ENCODE data around the gene CELA2A.
"Not testable (repeated sequence)": the region's sequence is repeated elsewhere in the genome, so short reads cannot be mapped to it uniquely, and the experiment has no call there.

Gene CELA2A

DNA sequence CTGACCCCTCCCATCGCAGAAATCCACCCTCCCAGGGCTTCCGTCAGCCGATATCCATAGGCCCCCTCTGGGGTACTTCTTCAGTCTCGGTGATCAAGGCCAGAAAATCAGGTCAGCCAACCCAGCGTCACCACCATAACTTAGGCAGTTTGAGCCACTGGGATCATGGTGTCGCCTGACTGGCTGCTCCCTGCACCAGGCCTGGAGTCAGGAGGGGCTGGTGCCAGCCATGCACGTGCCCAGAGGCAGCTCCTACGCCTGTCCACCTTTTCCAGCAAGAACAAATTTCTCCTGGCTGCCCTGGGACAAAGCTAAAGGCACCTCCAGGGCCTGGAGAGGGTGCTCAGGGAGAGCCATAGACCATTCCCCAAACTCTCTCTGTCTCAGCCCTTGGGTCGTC, 23.1 kb upstream of the CELA2A start:
- Histone ChIP-seq H3K4me1 (ENCODE audit: control insufficient read depth, insufficient read depth, low read length) (no peaks in the 10 kb centered on the region), H3K9me3 (ENCODE audit: control insufficient read depth, low read length) (no peaks in the 10 kb centered on the region), H3K36me3 (ENCODE audit: control insufficient read depth, insufficient read depth, low read length) (no peaks in the 10 kb centered on the region), H3K27me3 (ENCODE audit: control insufficient read depth, insufficient read depth, low read length, poor library complexity, severe bottlenecking) (no peaks in the 10 kb centered on the region), H3K4me3 (ENCODE audit: insufficient read depth, low read depth, low read length) (no peak overlapping the region), H3K27ac (ENCODE audit: insufficient read depth, low read depth, low read length, poor library complexity, severe bottlenecking) (no peak overlapping the region)
- WGBS, 2 experiments, result 75% methylated on average over 9 of the region's 9 CpGs

DNA sequence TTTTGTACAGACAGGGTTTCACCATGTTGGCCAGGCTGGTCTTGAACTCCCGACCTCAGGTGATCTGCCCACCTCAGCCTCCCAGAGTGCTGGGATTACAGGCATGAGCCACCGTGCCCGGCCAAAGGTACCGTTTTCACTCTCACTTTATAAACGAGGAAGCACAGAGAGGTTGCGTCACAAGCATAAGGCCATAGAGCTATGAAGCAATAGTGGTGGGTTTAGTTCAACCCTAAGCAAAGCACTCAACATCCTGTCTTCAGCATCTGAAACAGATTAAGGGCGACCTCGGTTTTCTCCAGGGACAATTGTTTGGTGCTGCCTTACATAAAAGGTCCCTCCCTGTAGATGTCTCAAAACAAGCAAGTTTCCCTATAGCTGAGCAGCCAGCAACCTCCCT, 21.8 kb upstream of the CELA2A start:
- H3K27ac ChIP-seq (ENCODE audit: insufficient read depth, low read depth, low read length, poor library complexity, severe bottlenecking); H3K27me3 ChIP-seq (ENCODE audit: control insufficient read depth, insufficient read depth, low read length, poor library complexity, severe bottlenecking); H3K36me3 ChIP-seq (ENCODE audit: control insufficient read depth, insufficient read depth, low read length); H3K4me1 ChIP-seq (ENCODE audit: control insufficient read depth, insufficient read depth, low read length); H3K9me3 ChIP-seq (ENCODE audit: control insufficient read depth, low read length); H3K4me3 ChIP-seq (ENCODE audit: insufficient read depth, low read depth, low read length): not testable (repeated sequence)
- 80 to 81% methylated on average over 8 of the region's 8 CpGs for WGBS, 2 experiments

- H3K27me3 ChIP-seq (ENCODE audit: control insufficient read depth, insufficient read depth, low read length, poor library complexity, severe bottlenecking), result no peaks in the 10 kb centered on the region
- WGBS, 2 experiments, result 89 to 91% methylated on average over 17 of the region's 17 CpGs
- H3K36me3 ChIP-seq (ENCODE audit: control insufficient read depth, insufficient read depth, low read length), result no peaks in the 10 kb centered on the region
- no peak overlapping the region for H3K27ac ChIP-seq (ENCODE audit: insufficient read depth, low read depth, low read length, poor library complexity, severe bottlenecking)
- H3K9me3 ChIP-seq (ENCODE audit: control insufficient read depth, low read length), result no peaks in the 10 kb centered on the region
- no peaks in the 10 kb centered on the region for H3K4me1 ChIP-seq (ENCODE audit: control insufficient read depth, insufficient read depth, low read length)
- H3K4me3 ChIP-seq (ENCODE audit: insufficient read depth, low read depth, low read length), result no peak overlapping the region
Measured at GRCh38 chr1:15435239-15436077, 21.1 kb upstream of the CELA2A start.

GRCh38 chr1:15436881-15437442, 19.6 kb upstream of the CELA2A start:
- H3K27me3 ChIP-seq (ENCODE audit: control insufficient read depth, insufficient read depth, low read length, poor library complexity, severe bottlenecking), result no peaks in the 10 kb centered on the region
- no peaks in the 10 kb centered on the region for H3K36me3 ChIP-seq (ENCODE audit: control insufficient read depth, insufficient read depth, low read length)
- WGBS, 2 experiments, result 86 to 87% methylated on average over 6 of the region's 6 CpGs
- H3K4me3 ChIP-seq (ENCODE audit: insufficient read depth, low read depth, low read length), result no peak overlapping the region
- H3K9me3 ChIP-seq (ENCODE audit: control insufficient read depth, low read length), result no peaks in the 10 kb centered on the region
- no peaks in the 10 kb centered on the region for H3K4me1 ChIP-seq (ENCODE audit: control insufficient read depth, insufficient read depth, low read length)
- no peak overlapping the region for H3K27ac ChIP-seq (ENCODE audit: insufficient read depth, low read depth, low read length, poor library complexity, severe bottlenecking)

GRCh38 chr1:15439325-15439724, 17.2 kb upstream of the CELA2A start:
- WGBS, 2 experiments, result 94% methylated on average over 14 of the region's 14 CpGs
- Histone ChIP-seq H3K4me3 (ENCODE audit: insufficient read depth, low read depth, low read length) (no peak overlapping the region), H3K9me3 (ENCODE audit: control insufficient read depth, low read length) (no peaks in the 10 kb centered on the region), H3K27me3 (ENCODE audit: control insufficient read depth, insufficient read depth, low read length, poor library complexity, severe bottlenecking) (no peaks in the 10 kb centered on the region), H3K36me3 (ENCODE audit: control insufficient read depth, insufficient read depth, low read length) (no peaks in the 10 kb centered on the region), H3K27ac (ENCODE audit: insufficient read depth, low read depth, low read length, poor library complexity, severe bottlenecking) (no peak overlapping the region), H3K4me1 (ENCODE audit: control insufficient read depth, insufficient read depth, low read length) (no peaks in the 10 kb centered on the region)

DNA sequence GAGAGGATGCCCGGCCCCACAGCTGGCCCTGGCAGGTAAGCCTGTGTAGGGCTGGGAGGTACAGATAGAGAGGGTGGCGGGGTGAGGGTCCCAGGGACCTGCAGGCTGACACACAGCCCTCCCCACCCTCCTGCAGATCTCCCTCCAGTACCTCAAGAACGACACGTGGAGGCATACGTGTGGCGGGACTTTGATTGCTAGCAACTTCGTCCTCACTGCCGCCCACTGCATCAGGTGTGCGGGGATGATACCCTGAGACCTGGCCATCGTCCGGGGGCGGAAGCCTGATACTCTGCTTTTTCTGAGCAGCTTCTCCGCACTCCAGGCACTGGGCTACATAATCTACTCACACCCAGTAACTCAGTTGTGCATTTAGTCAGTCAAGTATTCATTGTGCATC, 16.2 kb upstream of the CELA2A start:
- Histone ChIP-seq H3K27me3 (ENCODE audit: control insufficient read depth, insufficient read depth, low read length, poor library complexity, severe bottlenecking) (no peaks in the 10 kb centered on the region), H3K36me3 (ENCODE audit: control insufficient read depth, insufficient read depth, low read length) (no peaks in the 10 kb centered on the region), H3K27ac (ENCODE audit: insufficient read depth, low read depth, low read length, poor library complexity, severe bottlenecking) (no peak overlapping the region), H3K4me1 (ENCODE audit: control insufficient read depth, insufficient read depth, low read length) (no peaks in the 10 kb centered on the region), H3K9me3 (ENCODE audit: control insufficient read depth, low read length) (no peaks in the 10 kb centered on the region), H3K4me3 (ENCODE audit: insufficient read depth, low read depth, low read length) (no peak overlapping the region)
- 93% methylated on average over 13 of the region's 13 CpGs for WGBS, 2 experiments

DNA sequence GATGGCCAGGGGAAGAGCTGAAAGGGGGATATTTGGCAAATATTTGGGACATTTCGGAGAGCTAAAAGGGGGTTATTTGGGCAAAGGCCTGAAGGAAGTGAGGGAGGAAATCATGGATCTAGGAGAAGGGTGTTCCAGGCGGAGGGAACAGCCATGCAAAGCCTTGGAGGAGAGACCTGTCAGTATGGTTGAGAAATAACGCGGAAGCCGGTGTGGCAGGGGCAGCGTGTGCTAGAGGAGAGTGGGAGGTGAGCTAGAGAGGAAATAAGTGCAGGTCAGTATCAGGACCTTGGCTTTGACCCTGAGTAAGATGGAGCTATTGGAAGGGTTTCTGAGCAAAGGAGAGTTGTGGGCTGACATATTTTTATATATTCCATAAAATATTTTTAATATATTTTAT, 15.3 kb upstream of the CELA2A start:
- no peaks in the 10 kb centered on the region for H3K36me3 ChIP-seq (ENCODE audit: control insufficient read depth, insufficient read depth, low read length)
- H3K4me3 ChIP-seq (ENCODE audit: insufficient read depth, low read depth, low read length), result no peak overlapping the region
- no peaks in the 10 kb centered on the region for H3K9me3 ChIP-seq (ENCODE audit: control insufficient read depth, low read length)
- H3K4me1 ChIP-seq (ENCODE audit: control insufficient read depth, insufficient read depth, low read length), result no peaks in the 10 kb centered on the region
- WGBS, 2 experiments, result 94 to 95% methylated on average over 6 of the region's 6 CpGs
- no peak overlapping the region for H3K27ac ChIP-seq (ENCODE audit: insufficient read depth, low read depth, low read length, poor library complexity, severe bottlenecking)
- H3K27me3 ChIP-seq (ENCODE audit: control insufficient read depth, insufficient read depth, low read length, poor library complexity, severe bottlenecking), result no peaks in the 10 kb centered on the region

- no peaks in the 10 kb centered on the region for H3K36me3 ChIP-seq (ENCODE audit: control insufficient read depth, insufficient read depth, low read length)
- 91 to 92% methylated on average over 8 of the region's 8 CpGs for WGBS, 2 experiments
- no peaks in the 10 kb centered on the region for H3K4me1 ChIP-seq (ENCODE audit: control insufficient read depth, insufficient read depth, low read length)
- H3K9me3 ChIP-seq (ENCODE audit: control insufficient read depth, low read length), result no peaks in the 10 kb centered on the region
- no peak overlapping the region for H3K4me3 ChIP-seq (ENCODE audit: insufficient read depth, low read depth, low read length)
- no peaks in the 10 kb centered on the region for H3K27me3 ChIP-seq (ENCODE audit: control insufficient read depth, insufficient read depth, low read length, poor library complexity, severe bottlenecking)
- H3K27ac ChIP-seq (ENCODE audit: insufficient read depth, low read depth, low read length, poor library complexity, severe bottlenecking), result no peak overlapping the region
Measured at GRCh38 chr1:15442119-15442518, 14.4 kb upstream of the CELA2A start.

GRCh38 chr1:15442759-15443158, 13.8 kb upstream of the CELA2A start:
- Histone ChIP-seq H3K27me3 (ENCODE audit: control insufficient read depth, insufficient read depth, low read length, poor library complexity, severe bottlenecking) (no peaks in the 10 kb centered on the region), H3K27ac (ENCODE audit: insufficient read depth, low read depth, low read length, poor library complexity, severe bottlenecking) (no peak overlapping the region), H3K36me3 (ENCODE audit: control insufficient read depth, insufficient read depth, low read length) (no peaks in the 10 kb centered on the region), H3K4me1 (ENCODE audit: control insufficient read depth, insufficient read depth, low read length) (no peaks in the 10 kb centered on the region), H3K9me3 (ENCODE audit: control insufficient read depth, low read length) (no peaks in the 10 kb centered on the region), H3K4me3 (ENCODE audit: insufficient read depth, low read depth, low read length) (no peak overlapping the region)
- 87 to 89% methylated on average over 5 of the region's 5 CpGs for WGBS, 2 experiments

DNA sequence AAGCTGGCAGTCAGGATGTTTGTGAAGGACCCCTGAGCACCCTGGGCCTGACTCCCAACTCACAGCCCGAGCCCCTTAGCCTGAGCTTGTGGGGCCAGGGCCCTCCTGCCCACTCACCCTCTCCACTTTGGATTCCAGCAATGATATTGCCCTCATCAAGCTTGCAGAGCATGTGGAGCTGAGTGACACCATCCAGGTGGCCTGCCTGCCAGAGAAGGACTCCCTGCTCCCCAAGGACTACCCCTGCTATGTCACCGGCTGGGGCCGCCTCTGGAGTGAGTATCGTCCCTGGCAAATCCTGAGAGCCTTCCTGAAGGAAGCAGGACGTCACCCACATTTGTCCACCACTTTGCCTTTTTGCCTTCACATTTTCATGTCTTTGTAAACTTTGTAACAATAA, 13.3 kb upstream of the CELA2A start:
- no peak overlapping the region for H3K4me3 ChIP-seq (ENCODE audit: insufficient read depth, low read depth, low read length)
- no peaks in the 10 kb centered on the region for H3K9me3 ChIP-seq (ENCODE audit: control insufficient read depth, low read length)
- no peaks in the 10 kb centered on the region for H3K36me3 ChIP-seq (ENCODE audit: control insufficient read depth, insufficient read depth, low read length)
- H3K4me1 ChIP-seq (ENCODE audit: control insufficient read depth, insufficient read depth, low read length), result no peaks in the 10 kb centered on the region
- H3K27me3 ChIP-seq (ENCODE audit: control insufficient read depth, insufficient read depth, low read length, poor library complexity, severe bottlenecking), result no peaks in the 10 kb centered on the region
- H3K27ac ChIP-seq (ENCODE audit: insufficient read depth, low read depth, low read length, poor library complexity, severe bottlenecking), result no peak overlapping the region
- 81 to 84% methylated on average over 5 of the region's 5 CpGs for WGBS, 2 experiments

All from ectodermal cell (in vitro differentiated cells).